GM19238 (cell line): ENCODE data around the gene NDUFS6.
"Not testable (repeated sequence)": the region's sequence is repeated elsewhere in the genome, so short reads cannot be mapped to it uniquely, and the experiment has no call there.

Source experiments
- DNase-seq: peaks from one replicate; pipeline ENCODE4 v3.0.0; 2011; ENCODE audit warnings: low spot score; ENCODE audit not compliant: insufficient read length

NDUFS6 gene

GRCh38 chr5:1831677-1832313 is 30.6 kb downstream of the NDUFS6 start:
- DNase-seq = no peak

DNA sequence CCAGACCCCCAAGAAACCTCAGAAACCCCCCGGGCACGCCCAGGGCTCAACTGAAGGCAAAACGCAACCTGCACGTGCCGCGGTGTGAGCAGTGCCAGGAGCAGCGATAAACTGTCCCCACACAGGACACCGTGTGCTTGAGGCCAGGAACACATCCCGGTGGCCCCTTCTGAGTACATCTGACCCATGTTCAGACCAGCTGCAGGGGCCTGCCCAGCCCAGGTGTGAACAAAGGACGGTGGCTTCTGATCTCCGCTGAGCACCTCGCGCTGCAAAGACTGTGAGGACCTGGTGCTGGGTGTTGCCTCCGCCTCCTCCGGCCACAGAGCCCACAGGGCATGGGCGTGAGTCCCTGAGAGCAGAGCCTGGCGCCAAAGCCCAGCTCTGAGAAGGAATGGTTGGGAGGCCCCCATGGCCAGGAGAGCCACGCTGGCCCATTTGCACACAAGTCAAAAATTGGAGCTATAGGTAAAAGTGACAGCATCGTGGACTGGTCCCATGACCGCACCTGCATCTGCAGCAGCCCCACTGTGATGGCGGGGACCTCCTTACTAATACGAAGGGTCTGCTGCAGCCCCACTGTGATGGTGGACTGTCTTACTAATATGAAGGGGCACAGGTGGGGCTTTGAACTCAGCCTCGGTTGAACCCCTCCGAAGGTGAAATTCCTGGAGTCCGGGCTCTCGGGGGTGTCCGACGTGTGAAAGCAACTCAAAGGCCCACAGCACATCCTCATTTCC is 31.5 kb downstream of the NDUFS6 start:
- DNase-seq = no peak

DNA sequence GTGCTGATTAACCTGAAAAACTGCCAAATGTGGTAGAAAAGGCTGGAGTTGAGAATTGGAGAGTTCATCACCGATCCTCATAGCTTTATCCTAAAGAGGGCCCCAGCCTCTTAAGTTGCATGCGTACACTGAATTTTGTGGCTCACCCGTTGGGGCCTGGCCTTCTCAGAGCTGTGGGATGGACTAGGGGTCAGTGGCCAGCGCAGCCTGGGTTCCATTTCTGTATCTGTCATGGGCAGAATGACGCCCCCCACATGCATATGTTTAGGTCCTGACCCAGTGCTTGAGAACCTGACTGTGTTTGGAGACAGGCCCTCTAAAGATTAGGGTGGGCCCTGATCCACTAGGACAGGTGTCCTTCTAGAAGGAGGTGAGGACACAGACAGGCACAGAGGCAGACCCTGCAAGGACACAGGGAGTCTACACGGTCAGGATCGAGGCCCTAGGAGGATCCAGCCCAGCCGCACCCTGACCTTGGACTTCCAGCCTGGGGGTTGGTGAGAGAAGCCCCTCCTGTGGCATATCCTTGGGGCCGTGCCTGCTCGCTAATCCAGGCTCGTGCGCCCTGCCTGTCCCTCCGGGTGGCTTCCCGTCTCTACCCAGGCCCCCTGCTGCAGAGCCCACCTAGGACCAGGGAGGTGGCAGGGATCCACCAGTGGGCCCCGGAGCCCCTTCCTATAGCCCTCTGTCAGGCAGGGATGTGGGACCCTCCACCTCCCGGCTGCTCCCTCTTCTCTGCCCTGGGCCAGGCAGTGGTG is 32.2 kb downstream of the NDUFS6 start:
- DNase-seq = no peak

DNA sequence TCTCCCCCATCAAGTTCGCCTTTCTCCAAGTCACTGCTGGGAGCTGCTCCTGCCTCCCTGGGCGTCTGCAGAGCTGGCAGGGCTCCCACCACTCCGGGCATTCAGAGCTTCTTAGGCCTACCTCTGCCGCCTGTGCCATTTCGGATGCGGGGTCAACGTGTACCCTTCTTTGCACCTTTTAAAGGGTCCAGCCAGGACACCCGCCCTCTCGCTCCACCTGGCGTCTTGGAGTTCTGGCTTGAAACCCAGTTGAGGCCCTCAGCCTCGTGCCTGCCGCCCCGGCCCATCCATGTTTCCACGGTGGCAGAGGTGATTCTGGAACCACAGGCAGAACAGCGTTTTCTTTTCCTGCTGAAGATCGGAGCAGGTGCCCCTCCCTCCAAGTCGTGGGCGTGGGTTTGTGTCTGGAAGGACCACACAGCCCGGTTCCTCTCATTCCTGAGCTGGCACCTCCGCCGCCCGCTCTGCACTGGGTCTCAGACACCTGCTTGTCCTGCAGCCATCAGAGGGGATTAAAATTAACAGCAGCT is 32.9 kb downstream of the NDUFS6 start:
- DNase-seq = no peak

GRCh38 chr5:1834721-1835429 is 33.7 kb downstream of the NDUFS6 start:
- no peak for DNase-seq

- no peak for DNase-seq
Measured at GRCh38 chr5:1835431-1835830, 34.2 kb downstream of the NDUFS6 start.

- no peak for DNase-seq
Measured at GRCh38 chr5:1836176-1836890, 35.1 kb downstream of the NDUFS6 start.

DNA sequence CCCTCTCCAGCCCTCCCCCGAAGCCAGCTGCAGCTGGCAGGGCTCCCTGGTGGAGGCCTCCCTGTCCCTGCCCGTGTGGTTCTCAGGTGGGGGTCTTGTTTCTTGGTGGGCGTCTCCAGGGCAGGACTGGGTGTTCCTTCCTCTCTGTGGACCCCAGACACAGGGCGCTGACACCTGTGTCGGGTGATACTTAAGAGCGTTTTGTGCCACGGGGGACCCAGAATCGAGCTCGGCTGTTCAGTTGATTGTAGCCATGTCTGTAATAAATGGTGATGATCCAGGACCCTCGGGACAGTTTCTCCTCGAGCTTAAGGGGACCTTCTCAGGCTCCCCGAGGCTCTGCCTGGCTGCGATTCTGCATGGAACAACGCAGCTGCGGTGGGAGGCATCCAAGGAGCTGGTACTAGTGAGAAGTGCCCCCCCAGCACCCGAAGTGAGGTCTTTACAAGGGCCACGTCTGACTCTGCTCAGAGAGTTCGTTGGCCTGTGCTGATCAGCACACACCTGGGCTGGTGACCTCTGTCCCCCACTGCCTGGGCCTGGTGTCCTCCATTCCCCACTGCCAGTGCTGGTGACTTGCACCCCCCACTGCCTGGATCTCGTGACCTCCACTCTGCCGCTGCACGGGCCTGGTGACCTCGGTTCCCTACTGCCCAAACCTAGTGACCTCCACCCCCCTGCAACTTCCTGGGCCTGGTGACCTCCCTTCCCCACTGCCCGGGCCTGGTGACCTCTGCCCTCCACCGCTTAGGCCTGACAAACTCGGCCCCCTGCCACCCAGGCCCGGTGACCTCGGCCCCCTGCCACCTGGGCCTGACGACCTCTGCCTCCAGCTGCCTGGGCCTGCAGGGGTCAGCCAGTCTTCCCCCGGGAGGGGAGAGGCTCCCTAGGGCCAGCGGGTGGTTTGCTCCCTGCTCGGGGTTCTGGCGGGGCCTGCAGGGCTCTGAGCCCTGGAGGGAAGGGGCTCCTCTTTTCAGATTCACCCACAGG is 36.0 kb downstream of the NDUFS6 start:
- no peak for DNase-seq

DNA sequence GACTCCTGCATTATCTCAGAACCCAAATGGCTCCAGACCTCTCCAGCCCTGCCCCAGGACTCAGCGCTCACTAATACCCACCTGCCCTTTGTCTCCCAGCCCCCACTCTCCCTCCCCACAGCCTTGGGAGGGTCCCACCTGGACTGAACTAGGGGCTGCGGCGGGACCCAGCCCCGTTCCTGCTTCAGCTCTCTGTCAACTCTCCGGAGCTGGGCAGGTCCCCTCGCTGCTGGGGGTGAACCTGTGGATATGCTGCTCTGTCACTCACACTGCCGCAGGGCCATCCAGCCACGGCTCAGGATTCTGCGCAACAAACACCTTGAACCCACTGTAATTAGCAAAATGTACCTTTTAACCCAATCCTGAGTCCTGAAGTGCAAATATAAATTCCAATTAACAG is 36.8 kb downstream of the NDUFS6 start:
- DNase-seq = no peak

DNA sequence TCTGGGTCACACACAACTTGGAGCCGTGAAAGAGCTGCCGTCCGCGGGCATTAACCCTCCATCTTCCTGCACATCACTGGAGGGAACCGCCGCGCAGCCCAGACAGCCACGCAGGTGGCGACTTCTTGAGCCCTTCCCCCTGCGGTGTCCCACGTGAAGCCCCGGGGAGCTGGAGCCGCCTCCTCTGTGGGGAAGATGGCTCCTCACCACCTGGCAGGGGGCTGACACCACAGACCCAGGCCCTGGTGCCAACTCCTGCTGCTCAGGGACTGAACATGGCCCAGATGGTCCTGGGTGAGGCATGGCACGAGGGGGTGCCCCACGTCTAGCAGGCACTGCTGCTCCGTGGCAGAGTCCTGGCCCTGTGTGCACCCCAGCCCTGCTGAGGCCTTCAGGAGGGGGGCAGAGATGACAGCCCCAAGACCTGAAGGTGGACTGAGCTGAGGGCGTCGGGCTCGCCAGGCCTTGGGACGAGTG is 38.9 kb downstream of the NDUFS6 start:
- no peak for DNase-seq

DNA sequence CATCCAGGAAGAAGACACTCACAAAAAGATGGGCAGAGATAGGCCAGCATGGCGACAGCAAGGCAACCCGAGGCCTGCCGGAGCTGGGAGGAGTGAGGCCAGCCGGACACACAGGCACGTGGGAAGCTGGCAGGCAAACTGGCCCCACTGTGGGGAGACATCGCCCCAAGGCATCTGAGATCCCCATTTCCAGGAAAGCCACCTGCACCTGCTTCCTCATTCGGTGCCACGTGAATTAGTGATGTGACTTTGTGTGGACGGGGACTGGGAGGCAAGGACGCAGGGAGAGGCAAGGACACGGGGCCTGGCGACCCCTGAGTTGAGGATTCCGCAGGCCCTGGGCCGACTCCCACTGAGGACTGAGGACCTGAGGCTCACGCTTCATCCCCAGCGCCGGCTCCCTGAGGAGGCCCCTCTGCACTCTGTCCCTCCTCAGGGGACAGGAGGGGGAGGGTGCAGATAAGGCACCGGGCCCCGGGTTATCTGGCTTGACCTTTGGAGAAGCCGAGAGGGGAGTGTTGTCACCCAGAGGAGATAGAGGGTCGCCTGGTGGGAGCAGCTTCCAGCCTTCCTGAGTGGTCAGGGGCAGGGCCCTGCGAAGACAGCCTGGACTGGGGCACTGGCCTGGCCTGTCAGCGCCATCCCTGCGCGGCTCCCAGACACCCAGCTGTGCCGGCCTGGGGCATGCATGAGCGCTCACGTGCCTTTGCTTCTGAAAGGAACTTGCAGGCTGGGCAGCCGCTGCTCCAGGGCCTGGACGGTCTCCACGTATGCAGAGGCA is 39.7 kb downstream of the NDUFS6 start:
- no peak for DNase-seq

GRCh38 chr5:1842004-1842819 is 41.0 kb downstream of the NDUFS6 start:
- DNase-seq = no peak

DNA sequence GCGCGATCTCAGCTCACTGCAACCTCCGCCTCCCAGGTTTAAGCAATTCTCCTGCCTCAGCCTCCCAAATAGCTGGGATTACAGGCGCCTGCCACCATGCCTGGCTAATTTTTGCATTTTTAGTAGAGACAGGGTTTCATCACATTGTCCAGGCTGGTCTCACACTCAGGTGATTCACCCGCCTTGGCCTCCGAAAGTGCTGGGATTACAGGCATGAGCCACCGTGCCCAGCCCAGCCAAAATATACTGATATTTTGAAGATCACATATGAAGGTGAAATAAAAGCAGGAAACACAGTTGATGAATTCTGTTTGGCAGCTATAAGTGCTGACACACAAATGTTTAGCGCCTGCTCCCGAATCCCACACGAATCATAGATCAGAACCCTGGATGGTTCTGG is 42.6 kb downstream of the NDUFS6 start:
- not testable (repeated sequence) for DNase-seq

DNA sequence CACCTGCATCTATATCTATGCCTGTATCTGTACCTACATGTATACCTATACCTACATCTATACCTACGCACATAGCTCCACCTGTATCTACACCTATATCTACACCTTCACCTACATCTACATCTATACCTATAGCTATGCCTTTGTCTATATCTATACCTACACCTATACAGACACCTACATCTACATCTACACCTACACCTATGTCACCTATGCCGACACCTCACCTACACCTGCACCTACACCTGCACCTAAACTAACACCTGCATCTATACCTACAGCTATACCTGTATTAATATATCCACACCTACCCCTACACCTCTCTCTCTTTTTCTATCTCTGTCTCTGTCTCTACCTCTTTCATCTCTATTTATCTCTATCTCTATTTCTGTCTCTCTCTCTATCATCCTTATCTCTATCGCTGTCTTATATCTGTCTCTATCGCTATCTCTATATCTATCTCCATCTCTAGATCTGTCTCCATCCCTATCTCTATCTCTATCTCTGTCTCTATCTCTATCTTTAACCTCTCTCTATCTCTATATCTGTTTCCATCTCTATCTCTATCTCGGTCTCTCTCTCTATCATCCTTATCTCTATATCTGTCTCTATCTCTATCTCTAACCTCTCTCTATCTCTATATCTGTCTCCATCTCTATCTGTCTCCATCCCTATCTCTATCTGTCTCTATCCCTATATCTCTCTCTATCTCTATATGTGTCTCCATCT is 43.7 kb downstream of the NDUFS6 start:
- no peak for DNase-seq

DNA sequence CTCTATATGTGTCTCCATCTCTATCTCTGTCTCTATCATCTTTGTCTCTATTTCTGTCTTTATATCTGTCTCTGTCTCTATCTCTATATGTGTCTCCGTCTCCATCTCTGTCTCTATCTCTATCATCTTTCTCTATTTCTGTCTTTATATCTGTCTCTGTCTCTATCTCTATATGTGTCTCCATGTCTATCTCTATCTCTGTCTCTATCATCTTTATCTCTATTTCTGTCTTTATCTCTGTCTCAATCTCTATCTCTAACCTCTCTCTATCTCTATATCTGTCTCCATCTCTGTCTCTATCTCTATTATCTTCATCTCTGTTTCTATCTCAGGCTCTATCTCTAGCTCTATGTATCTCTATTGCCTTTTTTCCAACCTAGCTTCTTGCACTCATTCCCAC is 44.5 kb downstream of the NDUFS6 start:
- DNase-seq = no peak

DNA sequence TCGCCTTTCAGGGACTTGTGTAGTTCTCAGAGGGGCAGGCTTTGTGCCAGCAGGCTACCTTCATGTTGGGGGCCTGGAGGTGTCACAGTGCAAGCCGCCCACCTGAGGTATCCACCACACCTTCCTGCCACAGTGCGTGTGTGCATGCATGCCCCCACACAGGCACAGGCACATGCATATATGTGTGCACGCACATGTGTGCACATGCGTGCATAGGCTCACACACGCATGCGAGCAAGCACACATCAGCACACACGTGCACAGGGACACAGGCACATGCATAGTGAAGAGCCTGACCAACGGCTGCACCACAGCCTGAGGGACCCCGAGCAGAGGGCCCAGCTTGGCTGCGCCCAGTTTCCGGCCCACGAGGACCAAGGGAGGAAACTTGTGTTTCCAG is 45.4 kb downstream of the NDUFS6 start:
- DNase-seq = no peak

DNA sequence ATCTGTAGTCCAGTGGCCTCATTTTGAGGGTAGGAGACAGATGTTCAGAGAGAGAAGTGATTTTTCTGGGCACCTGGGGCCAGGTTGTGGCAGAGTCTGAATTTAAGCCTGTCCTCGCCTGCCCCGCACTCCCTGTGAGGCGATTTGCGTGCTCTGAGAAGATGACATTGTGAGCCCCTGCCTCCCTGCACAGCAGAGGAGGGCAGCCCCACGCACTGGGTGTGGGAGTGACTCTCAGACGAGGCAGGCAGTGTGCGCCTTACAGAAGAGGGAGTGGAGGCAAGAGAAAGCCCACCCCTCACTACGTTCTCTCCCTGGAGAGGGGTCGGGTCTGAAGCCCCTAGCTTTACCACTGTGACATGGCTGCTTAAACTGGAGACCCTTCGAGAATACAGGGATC is 45.8 kb downstream of the NDUFS6 start:
- DNase-seq = no peak
